ENCODE measurements around the gene SUSD6. TPM values are rescaled to one million over a fixed set of nuclear protein-coding genes. Genes with fewer than 3 reads are reported as not detected.
A peak's percentile ranks its signal among the peaks of the same experiment; 100 is the strongest.

Gene SUSD6
- polyA plus RNA-seq, 1 of the 3 experiments (the other 2 are of a cell fraction), result 8.5 TPM

DNA sequence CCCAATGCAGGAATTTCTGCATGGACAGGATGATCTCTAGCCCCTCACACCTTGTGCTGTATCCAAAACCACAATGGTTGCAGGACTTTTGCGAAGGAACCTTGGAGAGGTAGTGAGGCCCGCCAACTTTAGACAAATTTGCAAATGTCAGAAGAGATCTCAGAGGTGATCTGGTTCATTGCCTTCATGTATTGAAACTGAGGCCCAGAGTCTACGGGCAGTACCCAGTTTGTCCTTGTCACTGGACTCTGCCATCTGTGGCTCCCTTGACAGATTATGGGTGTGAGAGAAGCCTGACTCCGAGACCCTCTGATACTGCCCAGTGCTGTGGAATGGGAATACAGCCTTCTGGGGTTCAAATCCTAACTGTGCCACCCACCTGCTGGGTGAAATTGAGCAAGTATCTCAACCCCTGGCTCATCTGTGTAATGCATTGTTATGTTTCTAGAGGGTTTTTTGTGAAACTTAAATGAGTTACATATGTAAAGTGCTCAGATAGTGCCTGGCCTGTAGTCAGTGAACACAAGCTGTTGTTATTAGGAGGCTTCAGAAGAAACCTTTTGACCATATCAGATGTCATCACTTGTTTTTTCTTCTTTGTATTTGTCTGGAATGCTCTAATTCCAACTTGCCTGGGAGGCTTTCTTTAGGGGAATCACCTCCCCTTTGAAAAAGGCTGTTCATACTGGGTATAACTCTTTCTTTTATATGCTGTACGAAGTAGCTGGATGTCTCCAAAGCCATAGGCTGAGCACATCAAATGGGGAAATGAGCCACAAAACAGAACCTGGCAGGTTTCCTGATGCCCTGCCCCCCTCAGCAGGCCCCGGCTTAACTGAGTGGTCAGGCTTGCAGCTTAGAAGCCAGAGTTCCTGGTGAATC is 84.2 kb downstream of the SUSD6 start:
- peak; percentile 67 for DNase-seq

More for the DNA sequence above, 84.2 kb downstream of the SUSD6 start:
- 73% methylated on average over 5 of the region's 6 CpGs for WGBS (ENCODE audit: low lambda C conversion rate)
- Histone ChIP-seq H2AFZ (ENCODE audit: low read depth) (no peak overlapping the region), H3K9me2 (no peaks in the 10 kb centered on the region), H3K79me2 (ENCODE audit: insufficient read depth) (no peaks in the 10 kb centered on the region), H3K27ac (ENCODE audit: low read depth in 2 of 2, low read length in 1 of 2) (peak overlapping the region in 1 of 2 experiments; percentile 97; a peak in 2 of 4 replicates), H4K20me1 (ENCODE audit: insufficient read depth) (no peaks in the 10 kb centered on the region), H3F3A (replicated peaks; ENCODE audit: insufficient read depth) (no peaks in the 10 kb centered on the region), H3K4me3 (ENCODE audit: low read depth in 2 of 2, low read length in 1 of 2) (no peak overlapping the region), H3K4me2 (no peak overlapping the region), H3K9ac (no peak overlapping the region), H3K27me3 (ENCODE audit: insufficient read depth) (no peaks in the 10 kb centered on the region), H3K4me1 (ENCODE audit: control insufficient read depth in 1 of 2, insufficient read depth in 2 of 2, low read depth in 1 of 2, low read length in 1 of 2) (peaks cover 9 to 48% of the 10 kb centered on the region in 2 experiments; a peak in 3 of 4 replicates), H3K36me3 (replicated peaks in 1 of 2; ENCODE audit: control insufficient read depth in 1 of 2, insufficient read depth in 2 of 2, low read length in 1 of 2) (no peaks in the 10 kb centered on the region), H3K9me3 (no peaks in the 10 kb centered on the region)
- ChIA-PET CTCF (interaction anchor here (0.6 to 1.1 kb wide), 4 partner anchors 10 to 781 kb away, joined by 3 read pairs; no protein-coding TSS in a partner anchor), POLR2A (no interaction called here)
- peak; percentile 34; the same call in 1 of the 2 replicates for TF ChIP-seq MXI1 (IDR thresholded peaks at IDR 0.05; ENCODE audit: low read depth, low read length)
- TF ChIP-seq CHD2 (IDR thresholded peaks at IDR 0.05; ENCODE audit: low read length, partially characterized antibody), result peak; percentile 86
- TF ChIP-seq, protein P1, sequence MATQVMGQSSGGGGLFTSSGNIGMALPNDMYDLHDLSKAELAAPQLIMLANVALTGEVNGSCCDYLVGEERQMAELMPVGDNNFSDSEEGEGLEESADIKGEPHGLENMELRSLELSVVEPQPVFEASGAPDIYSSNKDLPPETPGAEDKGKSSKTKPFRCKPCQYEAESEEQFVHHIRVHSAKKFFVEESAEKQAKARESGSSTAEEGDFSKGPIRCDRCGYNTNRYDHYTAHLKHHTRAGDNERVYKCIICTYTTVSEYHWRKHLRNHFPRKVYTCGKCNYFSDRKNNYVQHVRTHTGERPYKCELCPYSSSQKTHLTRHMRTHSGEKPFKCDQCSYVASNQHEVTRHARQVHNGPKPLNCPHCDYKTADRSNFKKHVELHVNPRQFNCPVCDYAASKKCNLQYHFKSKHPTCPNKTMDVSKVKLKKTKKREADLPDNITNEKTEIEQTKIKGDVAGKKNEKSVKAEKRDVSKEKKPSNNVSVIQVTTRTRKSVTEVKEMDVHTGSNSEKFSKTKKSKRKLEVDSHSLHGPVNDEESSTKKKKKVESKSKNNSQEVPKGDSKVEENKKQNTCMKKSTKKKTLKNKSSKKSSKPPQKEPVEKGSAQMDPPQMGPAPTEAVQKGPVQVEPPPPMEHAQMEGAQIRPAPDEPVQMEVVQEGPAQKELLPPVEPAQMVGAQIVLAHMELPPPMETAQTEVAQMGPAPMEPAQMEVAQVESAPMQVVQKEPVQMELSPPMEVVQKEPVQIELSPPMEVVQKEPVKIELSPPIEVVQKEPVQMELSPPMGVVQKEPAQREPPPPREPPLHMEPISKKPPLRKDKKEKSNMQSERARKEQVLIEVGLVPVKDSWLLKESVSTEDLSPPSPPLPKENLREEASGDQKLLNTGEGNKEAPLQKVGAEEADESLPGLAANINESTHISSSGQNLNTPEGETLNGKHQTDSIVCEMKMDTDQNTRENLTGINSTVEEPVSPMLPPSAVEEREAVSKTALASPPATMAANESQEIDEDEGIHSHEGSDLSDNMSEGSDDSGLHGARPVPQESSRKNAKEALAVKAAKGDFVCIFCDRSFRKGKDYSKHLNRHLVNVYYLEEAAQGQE (IDR thresholded peaks at IDR 0.05; ENCODE audit: low read depth, low read length), result no peak
- TF ChIP-seq EP300 (IDR thresholded peaks at IDR 0.05; ENCODE audit: borderline replicate concordance in 1 of 2, low read depth in 1 of 2, low read length in 1 of 2), result peak in 1 of 2 experiments; percentile 78; a peak in 2 of 4 replicates
- no peak for TF ChIP-seq NRF1 (IDR thresholded peaks at IDR 0.05; ENCODE audit: low read depth, low read length)
- TF ChIP-seq RXRA (IDR thresholded peaks at IDR 0.05; ENCODE audit: borderline replicate concordance, low read depth), result no peak
- no peak for TF ChIP-seq TAF1 (IDR thresholded peaks at IDR 0.05; ENCODE audit: borderline replicate concordance, low read depth, low read length)
- TF ChIP-seq, protein P2, sequence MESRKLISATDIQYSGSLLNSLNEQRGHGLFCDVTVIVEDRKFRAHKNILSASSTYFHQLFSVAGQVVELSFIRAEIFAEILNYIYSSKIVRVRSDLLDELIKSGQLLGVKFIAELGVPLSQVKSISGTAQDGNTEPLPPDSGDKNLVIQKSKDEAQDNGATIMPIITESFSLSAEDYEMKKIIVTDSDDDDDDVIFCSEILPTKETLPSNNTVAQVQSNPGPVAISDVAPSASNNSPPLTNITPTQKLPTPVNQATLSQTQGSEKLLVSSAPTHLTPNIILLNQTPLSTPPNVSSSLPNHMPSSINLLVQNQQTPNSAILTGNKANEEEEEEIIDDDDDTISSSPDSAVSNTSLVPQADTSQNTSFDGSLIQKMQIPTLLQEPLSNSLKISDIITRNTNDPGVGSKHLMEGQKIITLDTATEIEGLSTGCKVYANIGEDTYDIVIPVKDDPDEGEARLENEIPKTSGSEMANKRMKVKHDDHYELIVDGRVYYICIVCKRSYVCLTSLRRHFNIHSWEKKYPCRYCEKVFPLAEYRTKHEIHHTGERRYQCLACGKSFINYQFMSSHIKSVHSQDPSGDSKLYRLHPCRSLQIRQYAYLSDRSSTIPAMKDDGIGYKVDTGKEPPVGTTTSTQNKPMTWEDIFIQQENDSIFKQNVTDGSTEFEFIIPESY (IDR thresholded peaks at IDR 0.05; ENCODE audit: borderline replicate concordance, low read depth), result no peak
- peak; percentile 2; the same call in 1 of the 2 replicates for TF ChIP-seq RAD21 (IDR thresholded peaks at IDR 0.05; ENCODE audit: low read length)
- TF ChIP-seq, protein P3, sequence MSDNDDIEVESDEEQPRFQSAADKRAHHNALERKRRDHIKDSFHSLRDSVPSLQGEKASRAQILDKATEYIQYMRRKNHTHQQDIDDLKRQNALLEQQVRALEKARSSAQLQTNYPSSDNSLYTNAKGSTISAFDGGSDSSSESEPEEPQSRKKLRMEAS (IDR thresholded peaks at IDR 0.05; ENCODE audit: low read depth), result no peak
